SU-DHL-6 (cell line): ENCODE data around the gene HOMER3.

Experiments used
- EZH2phosphoT487 ChIP-seq: fragments of 200-600 bp; sonication (generic), shearing (Covaris generic); conservative IDR thresholded peaks from 2 replicates; pipeline ENCODE4 v1.6.1; 2018; ENCODE audit warnings: mild to moderate bottlenecking, antibody characterized with exemption, low read length, moderate library complexity, mixed read lengths
- TF ChIP-seq, protein P1 (sequence below): fragments of 200-600 bp; sonication (generic); IDR thresholded peaks from one replicate; pipeline ENCODE4 v1.5.1; 2017; ENCODE audit warnings: antibody characterized with exemption, mild to moderate bottlenecking, low read length, moderate library complexity; ENCODE audit not compliant: insufficient read depth, poor library complexity, severe bottlenecking

DNA sequence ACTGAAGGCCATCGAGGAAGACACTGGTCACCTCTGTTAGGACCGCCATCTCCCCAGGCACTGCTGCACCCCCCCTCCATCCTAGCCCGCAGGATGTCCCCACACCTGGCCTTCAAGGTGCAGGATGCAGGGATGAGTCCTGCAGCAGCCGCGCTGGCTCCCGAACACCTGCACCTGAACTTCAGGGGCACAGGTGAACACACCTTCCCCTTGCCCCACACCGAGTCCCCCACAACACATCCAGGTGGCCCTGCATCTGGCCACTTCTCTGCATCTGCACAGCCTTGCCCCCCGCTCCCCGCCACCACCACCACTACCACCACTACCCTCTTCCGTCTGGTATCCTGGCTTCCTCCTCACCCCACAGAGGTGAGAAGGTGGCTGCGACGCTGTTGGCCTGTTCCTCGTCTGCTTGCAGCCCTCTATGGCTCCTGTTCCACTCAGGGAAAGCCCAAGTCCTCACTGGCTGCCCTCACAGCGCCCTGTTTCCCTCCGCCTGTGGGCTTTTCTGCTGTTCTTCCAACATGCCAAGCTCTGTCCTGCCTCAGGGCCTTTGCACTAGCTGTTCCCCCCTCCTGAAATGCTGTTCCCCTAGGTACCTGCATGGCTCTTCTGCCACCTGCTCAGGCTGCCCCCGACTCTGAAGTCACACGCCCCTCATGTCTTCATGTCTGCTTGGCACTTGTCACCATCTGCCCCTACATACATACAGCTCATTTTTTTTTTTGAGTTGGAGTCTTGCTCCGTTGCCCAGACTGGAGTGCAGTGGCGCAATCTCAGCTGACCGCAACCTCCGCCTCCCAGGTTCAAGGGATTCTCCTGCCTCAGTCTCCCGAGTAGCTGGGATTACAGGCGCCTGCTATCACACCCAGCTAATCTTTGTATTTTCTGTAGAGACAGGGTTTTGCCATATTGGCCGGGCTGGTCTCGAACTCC, 43.7 kb downstream of the HOMER3 start:
- TF ChIP-seq, protein P1, sequence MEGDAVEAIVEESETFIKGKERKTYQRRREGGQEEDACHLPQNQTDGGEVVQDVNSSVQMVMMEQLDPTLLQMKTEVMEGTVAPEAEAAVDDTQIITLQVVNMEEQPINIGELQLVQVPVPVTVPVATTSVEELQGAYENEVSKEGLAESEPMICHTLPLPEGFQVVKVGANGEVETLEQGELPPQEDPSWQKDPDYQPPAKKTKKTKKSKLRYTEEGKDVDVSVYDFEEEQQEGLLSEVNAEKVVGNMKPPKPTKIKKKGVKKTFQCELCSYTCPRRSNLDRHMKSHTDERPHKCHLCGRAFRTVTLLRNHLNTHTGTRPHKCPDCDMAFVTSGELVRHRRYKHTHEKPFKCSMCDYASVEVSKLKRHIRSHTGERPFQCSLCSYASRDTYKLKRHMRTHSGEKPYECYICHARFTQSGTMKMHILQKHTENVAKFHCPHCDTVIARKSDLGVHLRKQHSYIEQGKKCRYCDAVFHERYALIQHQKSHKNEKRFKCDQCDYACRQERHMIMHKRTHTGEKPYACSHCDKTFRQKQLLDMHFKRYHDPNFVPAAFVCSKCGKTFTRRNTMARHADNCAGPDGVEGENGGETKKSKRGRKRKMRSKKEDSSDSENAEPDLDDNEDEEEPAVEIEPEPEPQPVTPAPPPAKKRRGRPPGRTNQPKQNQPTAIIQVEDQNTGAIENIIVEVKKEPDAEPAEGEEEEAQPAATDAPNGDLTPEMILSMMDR, result no peak
- TF ChIP-seq EZH2phosphoT487, result no peak
